GM23248 (cell line): ENCODE measurements around the gene TAF1. TPM values are rescaled to one million over a fixed set of nuclear protein-coding genes. Genes with fewer than 3 reads are reported as not detected.
"Not testable (repeated sequence)": the region's sequence is repeated elsewhere in the genome, so short reads cannot be mapped to it uniquely, and the experiment has no call there.

Source experiments
- DNase-seq: peaks from one replicate; pipeline ENCODE4 v3.0.0-alpha.2; 2015
- H2AFZ ChIP-seq: fragments of 200-600 bp; sonication (generic); 2 replicates; pipeline ENCODE4 v1.6.1; 2016; ENCODE audit warnings: antibody characterized with exemption
- H3F3A ChIP-seq: fragments of 200-600 bp; sonication (generic); 2 replicates; pipeline ENCODE4 v1.6.1; 2016; ENCODE audit warnings: mild to moderate bottlenecking, antibody characterized with exemption, mixed run types; ENCODE audit not compliant: insufficient read depth
- H3K27ac ChIP-seq: fragments of 200-600 bp; sonication (generic); 2 replicates; pipeline ENCODE4 v1.5.1; 2016; ENCODE audit warnings: mild to moderate bottlenecking
- H3K27me3 ChIP-seq: fragments of 200-600 bp; sonication (generic); replicated peaks from 2 replicates; pipeline ENCODE4 v1.6.1; 2016; ENCODE audit warnings: mild to moderate bottlenecking; ENCODE audit not compliant: insufficient read depth
- H3K36me3 ChIP-seq: fragments of 200-600 bp; sonication (generic); 2 replicates; pipeline ENCODE4 v1.6.1; 2016; ENCODE audit warnings: low read depth, mild to moderate bottlenecking
- H3K4me1 ChIP-seq: fragments of 200-600 bp; sonication (generic); 2 replicates; pipeline ENCODE4 v1.6.1; 2016; ENCODE audit warnings: mild to moderate bottlenecking; ENCODE audit not compliant: insufficient read depth
- H3K4me2 ChIP-seq: fragments of 200-600 bp; sonication (generic); one replicate; pipeline ENCODE4 v1.6.1; 2016; ENCODE audit warnings: mild to moderate bottlenecking; ENCODE audit not compliant: unreplicated experiment
- H3K4me3 ChIP-seq: fragments of 200-600 bp; sonication (generic); 2 replicates; pipeline ENCODE4 v1.5.1; 2016; ENCODE audit warnings: mild to moderate bottlenecking
- H3K79me2 ChIP-seq: fragments of 200-600 bp; sonication (generic); 2 replicates; pipeline ENCODE4 v1.6.1; 2016; ENCODE audit warnings: mild to moderate bottlenecking; ENCODE audit not compliant: insufficient read depth
- H3K9ac ChIP-seq: fragments of 200-600 bp; sonication (generic); 2 replicates; pipeline ENCODE4 v1.6.1; 2016; ENCODE audit warnings: mild to moderate bottlenecking
- H3K9me2 ChIP-seq: fragments of 200-600 bp; sonication (generic); 2 replicates; pipeline ENCODE4 v1.6.1; 2016; ENCODE audit warnings: mixed run types, mild to moderate bottlenecking, moderate library complexity; ENCODE audit not compliant: insufficient read depth
- H3K9me3 ChIP-seq: fragments of 200-600 bp; sonication (generic); one replicate; pipeline ENCODE4 v1.6.1; 2017; ENCODE audit warnings: low read depth
- H4K20me1 ChIP-seq: fragments of 200-600 bp; sonication (generic); 2 replicates; pipeline ENCODE4 v1.6.0; 2016; ENCODE audit not compliant: insufficient read depth
- EZH2 ChIP-seq: fragments of 200-600 bp; sonication (generic); IDR thresholded peaks from 2 replicates; pipeline ENCODE4 v1.6.1; 2018; ENCODE audit warnings: antibody characterized with exemption, mild to moderate bottlenecking; ENCODE audit not compliant: insufficient read depth, poor library complexity, severe bottlenecking
- EZH2phosphoT487 ChIP-seq: fragments of 200-600 bp; sonication (generic); IDR thresholded peaks from 2 replicates; pipeline ENCODE4 v1.6.1; 2018; ENCODE audit warnings: antibody characterized with exemption, moderate library complexity, mild to moderate bottlenecking, low read depth; ENCODE audit not compliant: insufficient read depth
- WGBS, 2 experiments: methylation state at CpG; one replicate each; pipeline ENCODE4 v1.1.6; 2015 to 2017; ENCODE audit warnings: low lambda C conversion rate in 2 of 2, low coverage in 1 of 2; ENCODE audit errors: missing lambda C conversion rate in 2 of 2; 5-methylcytosine and 5-hydroxymethylcytosine counted together
- in situ Hi-C: fragments of 300-500 bp; cut with MboI; formaldehyde crosslinking; loops from 2 replicates; pipeline ENCODE4 v1.15.0; 2020
- polyA plus RNA-seq: library from polyadenylated mRNA; unstranded; fragments of >200 nt; fragmentation: Nextera tagmentation; extraction: Ambion mirVana; gene quantifications from 2 replicates; pipeline ENCODE4 v1.2.1, GENCODE V29; 2016
- total RNA-seq: library from RNA; depleted of rRNA; stranded (reverse); fragments of >200 nt; shearing (Covaris generic); gene quantifications from 2 replicates; pipeline ENCODE4 v1.2.3, GENCODE V29; 2014

TAF1 gene
- total and polyA plus RNA-seq, 2 experiments from 2014 or later = 5.3 to 12.5 TPM

DNA sequence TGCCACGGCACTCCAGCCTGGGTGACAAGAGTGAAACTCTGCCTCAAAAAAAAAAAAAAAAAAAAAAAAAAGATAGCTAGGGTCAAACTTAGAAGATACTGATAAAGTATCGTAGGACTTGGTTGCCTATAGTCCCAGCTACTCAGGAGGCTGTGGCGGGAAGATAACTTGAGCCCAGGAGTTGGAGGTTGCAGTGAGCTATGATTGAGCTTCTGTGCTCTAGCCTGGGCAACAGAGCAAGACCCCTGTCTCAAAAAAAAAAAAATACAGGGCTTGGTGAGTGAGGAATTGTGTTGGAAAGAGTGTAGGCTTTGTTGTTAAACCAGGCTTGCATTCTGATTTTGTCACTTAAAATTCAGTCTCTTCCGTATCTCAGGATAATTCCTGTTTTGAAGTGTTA is 6.2 kb downstream of the TAF1 start:
- in situ Hi-C loops = no loop called here
- WGBS, 2 experiments = 92 to 98% methylated on average over 3 to 4 of the region's 4 CpGs

DNA sequence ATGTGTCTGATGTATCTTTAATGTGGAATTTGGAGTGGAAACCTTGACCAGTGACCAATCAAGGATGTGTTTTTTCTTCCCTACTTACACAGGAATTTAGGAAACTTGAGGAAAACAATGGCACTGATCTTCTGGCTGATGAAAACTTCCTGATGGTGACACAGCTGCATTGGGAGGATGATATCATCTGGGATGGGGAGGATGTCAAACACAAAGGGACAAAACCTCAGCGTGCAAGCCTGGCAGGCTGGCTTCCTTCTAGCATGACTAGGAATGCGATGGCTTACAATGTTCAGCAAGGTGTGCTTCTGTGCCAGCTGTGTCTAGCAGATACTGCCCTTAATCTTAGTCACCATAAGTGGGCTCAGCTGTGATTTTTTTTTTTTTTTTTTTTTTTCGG is 12.6 kb downstream of the TAF1 start:
- H3K9me2 ChIP-seq = no peaks in the 10 kb centered on the region
- no peaks in the 10 kb centered on the region for H3K9me3 ChIP-seq
- H3K27ac ChIP-seq = no peak overlapping the region
- no peak overlapping the region for H3K4me2 ChIP-seq
- no peaks in the 10 kb centered on the region for H3K79me2 ChIP-seq
- in situ Hi-C loops = no loop called here
- H2AFZ ChIP-seq = no peak overlapping the region
- no peaks in the 10 kb centered on the region for H3K27me3 ChIP-seq
- H3F3A ChIP-seq = no peaks in the 10 kb centered on the region
- no peaks in the 10 kb centered on the region for H3K4me1 ChIP-seq
- no peak overlapping the region for H3K9ac ChIP-seq
- H3K36me3 ChIP-seq = peaks cover 26% of the 10 kb centered on the region; the same call in 1 of the 2 replicates
- H4K20me1 ChIP-seq = no peaks in the 10 kb centered on the region
- TF ChIP-seq EZH2phosphoT487 (no peak), EZH2 (no peak)
- DNase-seq = no peak
- H3K4me3 ChIP-seq = no peak overlapping the region
- 89 to 95% methylated on average over 3 of the region's 3 CpGs for WGBS, 2 experiments

More for the DNA sequence above, 6.2 kb downstream of the TAF1 start:
- DNase-seq = no peak
- Histone ChIP-seq H2AFZ (no peak overlapping the region), H4K20me1 (no peaks in the 10 kb centered on the region), H3K4me3 (no peak overlapping the region), H3K27me3 (no peaks in the 10 kb centered on the region), H3K79me2 (peaks cover 63% of the 10 kb centered on the region), H3K4me1 (peaks cover 7% of the 10 kb centered on the region; the same call in 1 of the 2 replicates), H3K9me3 (no peaks in the 10 kb centered on the region), H3K27ac (no peak overlapping the region), H3K9me2 (no peaks in the 10 kb centered on the region), H3K9ac (no peak overlapping the region), H3K4me2 (no peak overlapping the region), H3K36me3 (peaks cover 10% of the 10 kb centered on the region; the same call in 1 of the 2 replicates), H3F3A (0 out of 2 replicates have a peak, but pooled peaks cover under 1% of the 10 kb centered on the region)
- TF ChIP-seq EZH2 (no peak), EZH2phosphoT487 (no peak)

DNA sequence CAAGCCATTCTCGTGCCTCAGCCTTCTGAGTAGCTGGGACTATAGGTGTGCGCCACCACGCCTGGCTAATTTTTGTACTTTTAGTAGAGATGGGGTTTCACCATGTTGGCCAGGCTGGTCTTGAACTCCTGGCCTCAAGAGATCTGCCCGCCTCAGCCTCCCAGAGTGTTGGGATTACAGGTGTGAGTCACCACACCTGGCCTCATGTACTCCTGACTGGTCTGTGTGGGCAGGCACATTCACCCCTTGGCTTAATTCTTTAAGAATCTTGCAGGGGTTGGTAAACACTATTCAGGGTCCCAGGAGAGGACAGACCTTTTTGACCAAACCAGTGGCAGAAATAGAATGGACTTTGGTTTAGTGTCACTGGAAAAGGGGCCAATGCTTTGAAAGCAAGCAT is 25.6 kb downstream of the TAF1 start:
- 97 to 100% methylated on average over 4 of the region's 4 CpGs for WGBS, 2 experiments
- H3F3A ChIP-seq, H3K4me2 ChIP-seq, H3K27ac ChIP-seq, H3K9ac ChIP-seq, H3K9me2 ChIP-seq, DNase-seq, H4K20me1 ChIP-seq, H3K4me1 ChIP-seq, H3K36me3 ChIP-seq, in situ Hi-C loops, H2AFZ ChIP-seq, H3K27me3 ChIP-seq, H3K79me2 ChIP-seq, H3K4me3 ChIP-seq, H3K9me3 ChIP-seq: not testable (repeated sequence)

DNA sequence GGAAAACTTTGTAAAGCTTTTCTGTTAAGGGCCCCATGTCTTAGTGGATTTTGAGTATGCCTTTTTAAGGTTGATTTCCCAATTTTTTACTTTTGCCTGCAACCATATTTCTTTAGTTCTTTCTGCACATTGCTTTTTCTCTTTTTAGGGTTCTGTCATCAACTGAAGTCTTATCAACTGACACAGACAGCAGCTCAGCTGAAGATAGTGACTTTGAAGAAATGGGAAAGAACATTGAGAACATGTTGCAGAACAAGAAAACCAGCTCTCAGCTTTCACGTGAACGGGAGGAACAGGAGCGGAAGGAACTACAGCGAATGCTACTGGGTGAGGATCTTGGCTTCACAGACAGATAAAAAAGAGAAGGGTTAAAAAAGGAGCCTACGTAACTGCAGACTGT is 27.8 kb downstream of the TAF1 start:
- Histone ChIP-seq H3K4me2 (no peak overlapping the region), H3K36me3 (no peaks in the 10 kb centered on the region; the same call in 1 of the 2 replicates), H3K9me3 (no peaks in the 10 kb centered on the region), H3K9me2 (no peaks in the 10 kb centered on the region), H3K79me2 (no peaks in the 10 kb centered on the region), H2AFZ (no peak overlapping the region), H3K4me3 (no peak overlapping the region), H3K27ac (no peak overlapping the region), H4K20me1 (no peaks in the 10 kb centered on the region), H3F3A (no peaks in the 10 kb centered on the region), H3K4me1 (no peaks in the 10 kb centered on the region), H3K9ac (no peak overlapping the region), H3K27me3 (no peaks in the 10 kb centered on the region)
- no peak for TF ChIP-seq EZH2
- in situ Hi-C loops = no loop called here
- no peak for DNase-seq
- WGBS, 2 experiments = 96 to 100% methylated on average over 5 of the region's 5 CpGs

DNA sequence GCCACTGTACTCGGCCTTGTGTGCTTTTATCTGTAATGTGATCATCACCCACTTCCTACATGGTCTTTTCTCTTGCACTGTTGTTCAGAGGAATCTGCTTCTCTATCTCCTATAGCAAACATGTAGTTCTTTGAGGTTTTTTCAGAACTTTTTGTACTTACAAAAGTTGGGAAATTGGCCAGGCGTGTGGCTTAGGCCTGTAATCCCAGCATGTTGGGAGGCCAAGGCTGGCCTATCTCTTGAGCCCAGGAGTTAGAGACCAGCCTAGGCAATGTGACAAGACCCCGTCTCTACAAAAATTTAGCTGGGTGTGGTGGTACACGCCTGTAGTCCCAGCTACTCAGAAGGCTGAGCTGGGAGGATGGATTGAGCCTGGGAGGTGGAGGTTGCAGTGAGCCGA is 30.4 kb downstream of the TAF1 start:
- in situ Hi-C loops = no loop called here
- 87 to 96% methylated on average over 3 to 5 of the region's 5 CpGs for WGBS, 2 experiments

More for the DNA sequence above, 30.4 kb downstream of the TAF1 start:
- no peak for DNase-seq
- Histone ChIP-seq H3K9me2 (no peaks in the 10 kb centered on the region), H3K9ac (no peak overlapping the region), H3K4me2 (no peak overlapping the region), H3F3A (no peaks in the 10 kb centered on the region), H2AFZ (no peak overlapping the region), H3K4me3 (no peak overlapping the region), H3K79me2 (no peaks in the 10 kb centered on the region), H3K27ac (no peak overlapping the region), H4K20me1 (no peaks in the 10 kb centered on the region), H3K9me3 (no peaks in the 10 kb centered on the region), H3K27me3 (no peaks in the 10 kb centered on the region), H3K36me3 (peaks cover 4% of the 10 kb centered on the region; the same call in 1 of the 2 replicates), H3K4me1 (no peaks in the 10 kb centered on the region)
- TF ChIP-seq EZH2 (no peak), EZH2phosphoT487 (no peak)
